Liver (tissue), 9 donors: ENCODE data around the gene RFT1. TPM values are rescaled to one million over a fixed set of nuclear protein-coding genes. Genes with fewer than 3 reads are reported as not detected.

Experiments
- DNase-seq: peaks from one replicate; pipeline ENCODE4 v3.0.0-alpha.2; 2017; ENCODE audit warnings: low spot score
- H3K27ac ChIP-seq, 2 donors: one replicate each; pipeline ENCODE4 v1.7.0; 2013; ENCODE audit warnings: inconsistent platforms in 2 of 2, low read length in 2 of 2, control low read depth in 1 of 2, low read depth in 1 of 2, mild to moderate bottlenecking in 1 of 2
- H3K27me3 ChIP-seq, 4 donors: one replicate each; pipeline versions ENCODE4 v1.6.1 to v1.7.0; 2013; ENCODE audit warnings: low read length in 3 of 4, inconsistent platforms in 1 of 4, mild to moderate bottlenecking in 1 of 4, moderate library complexity in 1 of 4; ENCODE audit not compliant: control insufficient read depth in 4 of 4, insufficient read depth in 4 of 4
- H3K36me3 ChIP-seq, 4 donors: one replicate each; pipeline versions ENCODE4 v1.6.1 to v1.7.0; 2013; ENCODE audit warnings: low read length in 3 of 4, mild to moderate bottlenecking in 3 of 4, low read depth in 1 of 4, moderate library complexity in 1 of 4; ENCODE audit not compliant: control insufficient read depth in 4 of 4, insufficient read depth in 3 of 4
- H3K4me1 ChIP-seq, 4 donors: one replicate each; pipeline versions ENCODE4 v1.6.1 to v1.7.0; 2013; ENCODE audit warnings: low read length in 3 of 4, mild to moderate bottlenecking in 3 of 4, moderate library complexity in 1 of 4; ENCODE audit not compliant: control insufficient read depth in 4 of 4, insufficient read depth in 4 of 4
- H3K4me3 ChIP-seq, 3 donors: one replicate each; pipeline versions ENCODE4 v1.6.1 to v1.7.0; 2013; ENCODE audit warnings: low read length in 3 of 3, control low read depth in 1 of 3, low read depth in 1 of 3, mild to moderate bottlenecking in 1 of 3
- H3K9ac ChIP-seq, 2 donors: one replicate each; pipeline ENCODE4 v1.7.0; 2013; ENCODE audit warnings: low read length in 2 of 2, mild to moderate bottlenecking in 2 of 2, moderate library complexity in 2 of 2, control low read depth in 1 of 2, low read depth in 1 of 2
- H3K9me3 ChIP-seq, 4 donors: one replicate each; pipeline versions ENCODE4 v1.6.1 to v1.7.0; 2013; ENCODE audit warnings: low read length in 3 of 4; ENCODE audit not compliant: control insufficient read depth in 4 of 4
- ATF3 ChIP-seq: IDR thresholded peaks from 2 replicates; pipeline ENCODE4 v1.6.1; 2016; ENCODE audit warnings: antibody characterized with exemption
- CTCF ChIP-seq: fragments of 150-350 bp; IDR thresholded peaks from 2 replicates; pipeline ENCODE4 v1.5.1; 2017; ENCODE audit warnings: improper control_type of control experiment, low read depth, low read length; ENCODE audit not compliant: missing input control
- EGR1 ChIP-seq, 2 donors: IDR thresholded peaks; 2 replicates each; pipeline ENCODE4 v1.6.1; 2016 to 2018; ENCODE audit warnings: antibody characterized with exemption in 2 of 2, low read depth in 2 of 2
- FOXA1 ChIP-seq: IDR thresholded peaks from 2 replicates; pipeline ENCODE4 v1.6.1; 2016; ENCODE audit warnings: antibody characterized with exemption
- FOXA2 ChIP-seq: IDR thresholded peaks from 2 replicates; pipeline ENCODE4 v1.6.1; 2016; ENCODE audit warnings: antibody characterized with exemption
- GABPA ChIP-seq, 2 donors: IDR thresholded peaks in 1 of 2; conservative IDR thresholded peaks in 1 of 2; 2 replicates each; pipeline ENCODE4 v1.6.1; 2016; ENCODE audit warnings: antibody characterized with exemption in 2 of 2, mild to moderate bottlenecking in 1 of 2, moderate library complexity in 1 of 2
- HNF4A ChIP-seq, 2 donors: conservative IDR thresholded peaks; 2 replicates each; pipeline ENCODE4 v1.6.1; 2016; ENCODE audit warnings: antibody characterized with exemption in 2 of 2, mild to moderate bottlenecking in 2 of 2
- HNF4G ChIP-seq: IDR thresholded peaks from 2 replicates; pipeline ENCODE4 v1.6.1; 2016; ENCODE audit warnings: antibody characterized with exemption
- JUND ChIP-seq, 2 donors: IDR thresholded peaks; 2 replicates each; pipeline ENCODE4 v1.6.1; 2016; ENCODE audit warnings: antibody characterized with exemption in 2 of 2
- MAX ChIP-seq: IDR thresholded peaks from 2 replicates; pipeline ENCODE4 v1.6.1; 2016; ENCODE audit warnings: antibody characterized with exemption
- NR2F2 ChIP-seq: IDR thresholded peaks from 2 replicates; pipeline ENCODE4 v1.6.1; 2016; ENCODE audit warnings: antibody characterized with exemption
- RAD21 ChIP-seq, 2 donors: IDR thresholded peaks; 2 replicates each; pipeline ENCODE4 v1.6.1; 2016; ENCODE audit warnings: antibody characterized with exemption in 2 of 2, mild to moderate bottlenecking in 2 of 2
- REST ChIP-seq: IDR thresholded peaks from 2 replicates; pipeline ENCODE4 v1.6.1; 2016; ENCODE audit warnings: antibody characterized with exemption, mild to moderate bottlenecking
- RXRA ChIP-seq, 2 donors: IDR thresholded peaks; 2 replicates each; pipeline ENCODE4 v1.6.1; 2017 to 2018; ENCODE audit warnings: antibody characterized with exemption in 2 of 2, mild to moderate bottlenecking in 1 of 2
- TAF1 ChIP-seq: conservative IDR thresholded peaks from 2 replicates; pipeline ENCODE4 v1.6.1; 2016; ENCODE audit warnings: antibody characterized with exemption, mild to moderate bottlenecking
- YY1 ChIP-seq: IDR thresholded peaks from 2 replicates; pipeline ENCODE4 v1.6.1; 2016; ENCODE audit warnings: antibody characterized with exemption, mild to moderate bottlenecking
- ZBTB33 ChIP-seq: IDR thresholded peaks from 2 replicates; pipeline ENCODE4 v1.6.1; 2016; ENCODE audit warnings: antibody characterized with exemption
- WGBS: extraction: QIAGEN DNeasy Blood & Tissue Kit; methylation state at CpG from one replicate; pipeline ENCODE4 v1.1.7; 2013; 5-methylcytosine and 5-hydroxymethylcytosine counted together
- polyA plus RNA-seq, 2 donors: library from polyadenylated mRNA; stranded (reverse) in 1 of 2; unstranded in 1 of 2; fragments of 200-250 nt in 1 of 2; fragments of >200 nt in 1 of 2; fragmentation: Nextera tagmentation in 1 of 2; extraction: Ambion mirVana in 1 of 2; gene quantifications; one replicate each; pipeline versions ENCODE4 v1.2.1 to v1.2.3, GENCODE V29; 2013 to 2015
- total RNA-seq, 2 donors: library from RNA; depleted of rRNA; stranded (reverse); fragments of >200 nt; gene quantifications; one replicate each; pipeline ENCODE4 v1.2.3, GENCODE V29; 2014
- donor health status: healthy.
- donor health status: healthy.
- donor health status: healthy.
- donor health status: healthy.
- donor health status: healthy.

Gene RFT1
- total and polyA plus RNA-seq, 4 donors = 8.0 to 12.6 (median 11.8) TPM

GRCh38 chr3:53144862-53145712 is 14.9 kb upstream of the RFT1 start (continued):
- TF ChIP-seq HNF4G (no peak), HNF4A (conservative IDR thresholded peaks at IDR 0.05) (no peak), JUND (IDR thresholded peaks at IDR 0.05) (no peak), MAX (no peak)

- TF ChIP-seq RAD21 (IDR thresholded peaks at IDR 0.05) = no peak
- no peak for TF ChIP-seq TAF1
- no peak for TF ChIP-seq CTCF
- TF ChIP-seq HNF4A (conservative IDR thresholded peaks at IDR 0.05) = no peak
- no peak for TF ChIP-seq MAX
- no peak for TF ChIP-seq NR2F2
- TF ChIP-seq EGR1 (IDR thresholded peaks at IDR 0.05; ENCODE audit: low read depth in 2 of 2) = no peak
- TF ChIP-seq RXRA (IDR thresholded peaks at IDR 0.05) = no peak
- no peak for TF ChIP-seq YY1
- TF ChIP-seq FOXA2 = no peak
- TF ChIP-seq FOXA1 = no peak
- TF ChIP-seq GABPA (IDR thresholded peaks at IDR 0.05 in 1 of 2, conservative IDR thresholded peaks at IDR 0.05 in 1 of 2) = no peak
- no peak for TF ChIP-seq JUND (IDR thresholded peaks at IDR 0.05)
- TF ChIP-seq REST = no peak
- H3K4me1 ChIP-seq = peaks cover 0 to 4% (median 2%) of the 10 kb centered on the region in 4 donors
These were observed 14.2 kb upstream of the RFT1 start for GRCh38 chr3:53144446-53144845.

GRCh38 chr3:53142986-53143385 is 12.8 kb upstream of the RFT1 start:
- WGBS = 80% methylated on average over 3 of the region's 3 CpGs
- H3K9ac ChIP-seq = no peak overlapping the region
- no peak overlapping the region for H3K4me3 ChIP-seq
- H3K9me3 ChIP-seq = no peaks in the 10 kb centered on the region
- TF ChIP-seq FOXA1 (no peak), NR2F2 (no peak), EGR1 (IDR thresholded peaks at IDR 0.05; ENCODE audit: low read depth in 2 of 2) (no peak), ZBTB33 (no peak), GABPA (IDR thresholded peaks at IDR 0.05 in 1 of 2, conservative IDR thresholded peaks at IDR 0.05 in 1 of 2) (no peak), ATF3 (no peak)
- H3K27me3 ChIP-seq = no peaks in the 10 kb centered on the region
- no peaks in the 10 kb centered on the region for H3K36me3 ChIP-seq
- peaks cover 0 to 7% (median 6%) of the 10 kb centered on the region in 4 donors for H3K4me1 ChIP-seq
- DNase-seq = no peak
- H3K27ac ChIP-seq = no peak overlapping the region

More at GRCh38 chr3:53144446-53144845, 14.2 kb upstream of the RFT1 start:
- no peak overlapping the region for H3K27ac ChIP-seq
- no peak overlapping the region for H3K9ac ChIP-seq
- no peak overlapping the region for H3K4me3 ChIP-seq
- H3K9me3 ChIP-seq = no peaks in the 10 kb centered on the region
- H3K27me3 ChIP-seq = no peaks in the 10 kb centered on the region
- no peak for DNase-seq
- no peaks in the 10 kb centered on the region for H3K36me3 ChIP-seq
- WGBS = 93% methylated on average over 4 of the region's 4 CpGs
